Mucosa of stomach (tissue), 1 donor: ENCODE measurements around the gene CDC42.

Experiments
- H3K27me3 ChIP-seq: one replicate; pipeline ENCODE4 v1.7.0; 2013; ENCODE audit warnings: mild to moderate bottlenecking, low read length; ENCODE audit not compliant: control insufficient read depth, insufficient read depth
- H3K36me3 ChIP-seq: one replicate; pipeline ENCODE4 v1.7.0; 2013; ENCODE audit warnings: low read length; ENCODE audit not compliant: control insufficient read depth, insufficient read depth
- H3K4me1 ChIP-seq: one replicate; pipeline ENCODE4 v1.7.0; 2013; ENCODE audit warnings: mild to moderate bottlenecking, low read length; ENCODE audit not compliant: control insufficient read depth, insufficient read depth
- H3K4me3 ChIP-seq: one replicate; pipeline ENCODE4 v1.7.0; 2013; ENCODE audit warnings: low read length
- H3K9ac ChIP-seq: one replicate; pipeline ENCODE4 v1.7.0; 2013; ENCODE audit warnings: mild to moderate bottlenecking, low read length, moderate library complexity
- H3K9me3 ChIP-seq: one replicate; pipeline ENCODE4 v1.7.0; 2013; ENCODE audit warnings: mild to moderate bottlenecking, low read length, moderate library complexity; ENCODE audit not compliant: control insufficient read depth
- donor health status: Pancreatic carcinoma.

CDC42 gene

GRCh38 chr1:22056043-22056442 lies 3.5 kb downstream of the CDC42 start:
- Histone ChIP-seq H3K4me3 (no peak overlapping the region), H3K9me3 (no peaks in the 10 kb centered on the region), H3K4me1 (peaks cover 31% of the 10 kb centered on the region), H3K36me3 (no peaks in the 10 kb centered on the region), H3K27me3 (no peaks in the 10 kb centered on the region), H3K9ac (no peak overlapping the region)

- H3K36me3 ChIP-seq, result no peaks in the 10 kb centered on the region
- H3K9ac ChIP-seq, result no peak overlapping the region
- H3K4me3 ChIP-seq, result no peak overlapping the region
- H3K9me3 ChIP-seq, result no peaks in the 10 kb centered on the region
- peaks cover 34% of the 10 kb centered on the region for H3K4me1 ChIP-seq
- H3K27me3 ChIP-seq, result no peaks in the 10 kb centered on the region
Measured at GRCh38 chr1:22056936-22057335, 4.4 kb downstream of the CDC42 start.

DNA sequence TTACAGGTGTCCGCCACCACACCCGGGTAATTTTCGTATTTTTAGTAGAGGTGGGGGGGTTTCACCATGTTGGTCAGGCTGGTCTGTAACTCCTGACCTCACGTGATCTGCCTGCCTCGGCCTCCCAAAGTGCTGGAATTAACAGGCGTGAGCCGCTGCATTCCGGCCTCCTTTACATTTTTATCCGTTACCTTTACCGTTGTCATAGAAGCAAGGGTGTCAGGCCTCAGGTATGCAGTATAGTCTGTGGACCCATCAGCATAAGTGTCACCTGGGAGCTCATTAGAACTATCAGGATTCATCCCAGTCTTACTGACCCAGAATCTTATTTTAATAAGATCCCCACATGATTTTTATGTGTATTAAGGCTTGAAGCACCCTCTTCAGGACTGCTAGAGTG lies 5.4 kb downstream of the CDC42 start:
- Histone ChIP-seq H3K9me3 (no peaks in the 10 kb centered on the region), H3K4me3 (no peak overlapping the region), H3K9ac (no peak overlapping the region), H3K4me1 (peaks cover 38% of the 10 kb centered on the region), H3K36me3 (no peaks in the 10 kb centered on the region), H3K27me3 (no peaks in the 10 kb centered on the region)

DNA sequence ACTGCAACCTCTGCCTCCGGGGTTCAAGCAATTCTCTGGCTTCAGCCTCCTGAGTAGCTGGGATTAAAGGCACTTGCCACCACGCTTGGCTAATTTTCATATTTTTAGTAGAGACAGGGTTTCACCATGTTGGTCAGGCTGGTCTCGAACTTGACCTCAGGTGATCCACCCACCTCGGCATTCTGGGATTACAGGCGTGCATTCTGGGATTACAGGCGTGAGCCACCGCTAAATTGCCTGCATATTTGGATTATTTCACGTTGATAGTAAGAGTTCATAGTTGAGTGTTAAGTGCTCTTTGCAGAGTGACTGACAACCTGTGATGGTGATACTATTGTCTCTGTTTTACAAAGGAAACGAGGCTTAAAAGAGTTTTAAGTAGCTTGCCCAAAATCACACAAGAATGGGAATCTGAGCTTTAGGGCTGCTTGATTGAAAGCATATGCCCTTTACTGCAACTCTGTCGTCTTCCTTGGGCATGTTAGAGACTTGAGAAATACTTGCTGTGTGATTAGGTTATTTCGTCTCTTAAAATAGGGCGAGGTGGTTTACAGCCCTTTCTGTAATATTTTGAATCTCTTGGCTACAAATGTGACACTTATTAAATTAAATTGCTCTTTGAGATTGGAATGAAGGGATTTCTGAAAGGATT lies 12.4 kb downstream of the CDC42 start:
- peaks cover 31% of the 10 kb centered on the region for H3K4me1 ChIP-seq
- H3K4me3 ChIP-seq, result no peak overlapping the region
- H3K36me3 ChIP-seq, result no peaks in the 10 kb centered on the region
- H3K9me3 ChIP-seq, result no peaks in the 10 kb centered on the region
- H3K27me3 ChIP-seq, result no peaks in the 10 kb centered on the region
- H3K9ac ChIP-seq, result no peak overlapping the region

- H3K27me3 ChIP-seq, result no peaks in the 10 kb centered on the region
- H3K9ac ChIP-seq, result no peak overlapping the region
- no peak overlapping the region for H3K4me3 ChIP-seq
- H3K4me1 ChIP-seq, result peaks cover 39% of the 10 kb centered on the region
- no peaks in the 10 kb centered on the region for H3K9me3 ChIP-seq
- no peaks in the 10 kb centered on the region for H3K36me3 ChIP-seq
Measured at GRCh38 chr1:22071511-22071910, 19.0 kb downstream of the CDC42 start.

DNA sequence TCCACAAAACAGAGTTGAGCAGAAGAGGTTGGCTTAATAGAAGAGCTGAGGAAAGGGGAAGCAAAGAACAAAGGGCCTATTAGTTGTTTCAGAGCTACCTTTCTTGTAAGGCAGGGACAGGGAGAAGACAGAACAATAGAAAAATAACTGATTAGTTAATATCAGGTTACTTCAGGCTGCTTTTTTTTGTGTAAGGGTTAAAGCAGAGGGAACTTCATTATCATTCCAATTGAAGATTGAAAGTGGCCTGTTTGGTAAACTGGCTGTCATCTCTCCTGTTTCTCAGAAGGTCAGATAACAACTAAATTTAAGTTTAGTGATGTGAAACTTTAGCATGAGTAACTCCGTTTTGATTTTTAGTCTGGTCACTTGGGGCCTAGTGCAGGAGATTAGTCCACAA lies 22.3 kb downstream of the CDC42 start:
- no peak overlapping the region for H3K9ac ChIP-seq

GRCh38 chr1:22075718-22076117 lies 23.2 kb downstream of the CDC42 start:
- H3K27me3 ChIP-seq, result no peaks in the 10 kb centered on the region
- H3K4me1 ChIP-seq, result peaks cover 30% of the 10 kb centered on the region
- no peaks in the 10 kb centered on the region for H3K36me3 ChIP-seq
- H3K4me3 ChIP-seq, result no peak overlapping the region
- H3K9me3 ChIP-seq, result no peaks in the 10 kb centered on the region
- no peak overlapping the region for H3K9ac ChIP-seq

More for the DNA sequence above, 22.3 kb downstream of the CDC42 start:
- Histone ChIP-seq H3K36me3 (no peaks in the 10 kb centered on the region), H3K9me3 (no peaks in the 10 kb centered on the region), H3K4me3 (no peak overlapping the region), H3K27me3 (no peaks in the 10 kb centered on the region), H3K4me1 (peaks cover 33% of the 10 kb centered on the region)

DNA sequence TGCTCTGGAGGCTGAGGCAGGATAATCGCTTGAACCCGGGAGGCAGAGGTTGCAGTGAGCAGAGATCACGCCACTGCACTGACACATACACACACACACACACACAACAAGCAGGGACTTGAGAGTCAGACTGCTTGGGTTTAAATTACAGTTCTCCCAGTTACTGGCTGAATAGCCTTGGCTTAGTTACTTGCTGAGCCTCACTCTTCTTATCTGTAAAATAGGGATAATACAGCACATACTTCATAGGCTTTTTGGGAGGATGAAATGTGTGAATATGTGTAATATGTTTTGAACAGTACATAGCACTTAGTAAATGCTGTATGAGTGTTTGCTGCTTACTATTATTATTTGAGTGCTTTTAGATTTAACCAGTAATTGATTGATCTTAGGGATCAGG lies 23.8 kb downstream of the CDC42 start:
- H3K4me3 ChIP-seq, result no peak overlapping the region
- peaks cover 30% of the 10 kb centered on the region for H3K4me1 ChIP-seq
- no peak overlapping the region for H3K9ac ChIP-seq
- no peaks in the 10 kb centered on the region for H3K9me3 ChIP-seq
- H3K27me3 ChIP-seq, result no peaks in the 10 kb centered on the region
- H3K36me3 ChIP-seq, result no peaks in the 10 kb centered on the region

GRCh38 chr1:22077728-22078127 lies 25.2 kb downstream of the CDC42 start:
- Histone ChIP-seq H3K9me3 (no peaks in the 10 kb centered on the region), H3K4me1 (peaks cover 30% of the 10 kb centered on the region), H3K4me3 (no peak overlapping the region), H3K9ac (no peak overlapping the region), H3K36me3 (no peaks in the 10 kb centered on the region), H3K27me3 (no peaks in the 10 kb centered on the region)

- H3K27me3 ChIP-seq, result no peaks in the 10 kb centered on the region
- no peak overlapping the region for H3K9ac ChIP-seq
- H3K4me3 ChIP-seq, result no peak overlapping the region
- H3K36me3 ChIP-seq, result no peaks in the 10 kb centered on the region
- no peaks in the 10 kb centered on the region for H3K9me3 ChIP-seq
- H3K4me1 ChIP-seq, result peaks cover 30% of the 10 kb centered on the region
Measured at GRCh38 chr1:22078133-22078532, 25.6 kb downstream of the CDC42 start.

DNA sequence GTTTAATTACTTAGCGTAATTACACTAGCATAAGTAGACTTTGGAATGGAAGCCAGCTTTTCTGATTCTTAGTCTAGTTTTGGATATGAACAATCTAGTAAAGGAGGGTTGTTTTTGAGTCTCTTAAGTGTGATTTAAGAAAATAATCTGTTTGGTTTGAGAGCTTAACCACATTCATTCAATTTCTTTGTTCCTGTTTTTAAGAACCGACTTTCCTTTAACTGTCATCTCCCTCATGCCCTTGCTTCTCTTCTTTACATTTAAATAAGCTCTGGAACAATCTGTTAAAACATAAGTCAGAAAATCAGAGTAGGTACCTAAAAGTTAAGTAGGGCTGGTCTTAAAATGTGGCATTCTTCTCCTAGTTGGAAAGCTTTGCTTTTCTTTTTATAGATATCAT lies 27.7 kb downstream of the CDC42 start:
- no peaks in the 10 kb centered on the region for H3K36me3 ChIP-seq
- no peak overlapping the region for H3K4me3 ChIP-seq
- H3K4me1 ChIP-seq, result peaks cover 17% of the 10 kb centered on the region
- H3K27me3 ChIP-seq, result no peaks in the 10 kb centered on the region
- H3K9me3 ChIP-seq, result no peaks in the 10 kb centered on the region
- H3K9ac ChIP-seq, result no peak overlapping the region

DNA sequence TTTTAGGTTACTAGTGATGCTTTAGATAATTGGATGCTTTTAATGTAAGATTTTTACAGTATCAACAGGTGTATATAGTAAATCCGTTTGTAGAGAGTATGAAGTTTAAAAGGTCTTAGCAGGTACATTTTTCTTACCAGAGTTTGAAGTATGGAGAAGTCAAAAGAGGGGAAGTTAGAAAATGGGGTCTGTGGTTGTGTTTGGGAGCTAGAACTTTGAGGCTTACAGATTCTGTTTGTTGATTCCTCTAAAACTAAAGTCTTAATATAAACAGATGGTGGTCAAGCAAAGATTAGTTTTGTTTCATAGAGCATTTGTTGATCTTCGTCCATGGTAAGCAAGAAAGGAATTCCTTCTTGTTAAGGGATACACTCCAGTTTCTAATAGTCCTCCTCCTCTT lies 35.8 kb downstream of the CDC42 start:
- no peaks in the 10 kb centered on the region for H3K9me3 ChIP-seq
- H3K36me3 ChIP-seq, result no peaks in the 10 kb centered on the region
- H3K4me3 ChIP-seq, result no peak overlapping the region
- H3K4me1 ChIP-seq, result peaks cover 10% of the 10 kb centered on the region
- H3K27me3 ChIP-seq, result no peaks in the 10 kb centered on the region
- H3K9ac ChIP-seq, result no peak overlapping the region

DNA sequence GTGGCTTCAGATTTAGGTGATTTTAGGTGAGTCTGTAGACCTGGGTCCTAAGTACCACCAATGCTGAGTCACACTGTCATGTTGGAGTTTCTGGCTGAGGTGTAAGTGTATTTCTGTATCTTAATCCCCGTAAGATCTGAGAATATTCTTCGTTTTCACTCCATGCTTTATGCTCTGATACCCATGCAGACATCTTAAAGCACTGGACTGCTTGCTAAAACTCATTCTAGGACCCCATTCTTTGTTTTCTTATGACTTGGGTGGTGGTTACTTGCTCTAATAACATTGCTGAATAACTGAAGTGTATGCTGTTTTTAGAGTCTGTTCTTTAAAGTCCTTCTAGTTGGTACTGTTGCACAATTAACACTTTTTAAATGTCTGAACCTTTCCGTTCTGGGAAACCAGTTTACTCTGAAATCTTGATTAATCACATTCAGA lies 36.6 kb downstream of the CDC42 start:
- H3K36me3 ChIP-seq, result no peaks in the 10 kb centered on the region
- peaks cover 10% of the 10 kb centered on the region for H3K4me1 ChIP-seq
- H3K4me3 ChIP-seq, result no peak overlapping the region
- no peak overlapping the region for H3K9ac ChIP-seq
- no peaks in the 10 kb centered on the region for H3K9me3 ChIP-seq
- H3K27me3 ChIP-seq, result no peaks in the 10 kb centered on the region
